GM10248 (cell line): Measurements from ENCODE around the gene MARS1.
A peak's percentile ranks its signal among the peaks of the same experiment; 100 is the strongest.

Experiments
- CTCF ChIA-PET: fragments of 300-600 bp; sonication (Branson Sonifier 250); formaldehyde crosslinking; extraction: SDS; loops from one replicate; lab custom pipeline; 2021; ENCODE audit warnings: antibody characterized with exemption; lab: Yijun Ruan, JAX
- POLR2A ChIA-PET: fragments of 350-650 bp; sonication (Branson Sonifier 250); formaldehyde crosslinking; extraction: SDS; loops from one replicate; lab custom pipeline; 2020; ENCODE audit warnings: antibody characterized with exemption; lab: Yijun Ruan, JAX
- DNase-seq: peaks from one replicate; pipeline ENCODE4 v3.0.0; 2012; ENCODE audit errors: extremely low spot score
- CTCF ChIP-seq: IDR thresholded peaks from 2 replicates; pipeline ENCODE4 v1.5.1; 2012; ENCODE audit warnings: mild to moderate bottlenecking, low read depth; ENCODE audit errors: extremely low read depth, missing control alignments, control extremely low read depth

MARS1 gene

DNA sequence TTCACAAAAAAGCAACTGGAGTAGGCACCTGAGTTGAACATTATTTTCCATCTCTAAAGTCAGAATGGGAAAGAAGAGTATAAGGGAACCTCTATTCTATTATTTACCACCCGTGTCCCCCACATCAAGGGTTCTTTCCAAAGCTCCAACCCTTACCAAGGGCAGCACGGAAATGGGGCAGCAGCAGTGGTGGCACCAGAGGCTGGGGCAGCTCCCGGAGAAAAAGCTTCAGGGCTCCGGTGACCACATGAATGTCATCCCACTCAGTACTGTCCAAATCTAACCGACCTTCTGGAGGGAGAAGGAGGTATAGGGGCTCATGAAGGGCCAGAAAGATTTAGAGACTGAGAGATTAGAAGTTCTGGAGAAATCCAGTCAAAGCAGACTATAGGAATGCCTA lies 14.0 kb upstream of the MARS1 start:
- ChIA-PET POLR2A (interaction anchor here (1.3 kb wide), 1 partner anchor 8 kb away, joined by 3 read pairs; no protein-coding TSS in a partner anchor), CTCF (interaction anchor here (1.6 to 11.0 kb wide), 3 partner anchors 11 to 235 kb away, joined by 3 to 171 read pairs (median 72); partner anchors contain the start of genes GLI1 and INHBE)
- DNase-seq, result no peak
- TF ChIP-seq CTCF, result no peak

GRCh38 chr12:57474430-57474829 lies 13.4 kb upstream of the MARS1 start:
- no peak for TF ChIP-seq CTCF
- POLR2A ChIA-PET, result interaction anchor here (1.3 kb wide), 1 partner anchor 9 kb away, joined by 3 read pairs; no protein-coding TSS in a partner anchor
- no peak for DNase-seq
- CTCF ChIA-PET, result interaction anchor here (0.7 to 11.0 kb wide), 4 partner anchors 12 to 235 kb away, joined by 3 to 171 read pairs (median 38); partner anchors contain the start of genes GLI1 and INHBE

DNA sequence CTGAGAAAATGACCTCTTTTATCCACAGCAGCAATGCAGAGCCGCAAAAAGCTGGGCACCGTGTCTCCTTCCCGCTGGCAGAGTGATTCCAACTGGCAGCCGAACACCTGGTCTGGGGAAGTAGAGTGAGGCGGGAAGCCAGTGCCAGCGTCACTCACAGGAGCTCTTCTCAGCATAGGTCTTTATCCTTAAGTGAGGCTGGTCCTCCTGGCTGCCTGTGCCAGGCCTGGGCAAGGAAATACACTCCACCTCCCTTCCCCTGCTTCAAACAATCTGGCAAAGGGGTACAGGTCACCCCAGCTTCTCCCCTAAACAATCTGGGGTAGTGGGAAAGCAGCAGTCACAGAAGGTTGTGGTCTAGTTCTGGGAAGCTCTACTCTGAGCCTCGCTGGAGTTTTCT lies 13.0 kb upstream of the MARS1 start:
- no peak for TF ChIP-seq CTCF
- DNase-seq, result no peak
- ChIA-PET CTCF (interaction anchor here (0.7 to 11.0 kb wide), 5 partner anchors 12 to 236 kb away, joined by 3 to 171 read pairs (median 4); partner anchors contain the start of genes GLI1 and INHBE), POLR2A (interaction anchor here (1.3 kb wide), 1 partner anchor 9 kb away, joined by 3 read pairs; no protein-coding TSS in a partner anchor)

DNA sequence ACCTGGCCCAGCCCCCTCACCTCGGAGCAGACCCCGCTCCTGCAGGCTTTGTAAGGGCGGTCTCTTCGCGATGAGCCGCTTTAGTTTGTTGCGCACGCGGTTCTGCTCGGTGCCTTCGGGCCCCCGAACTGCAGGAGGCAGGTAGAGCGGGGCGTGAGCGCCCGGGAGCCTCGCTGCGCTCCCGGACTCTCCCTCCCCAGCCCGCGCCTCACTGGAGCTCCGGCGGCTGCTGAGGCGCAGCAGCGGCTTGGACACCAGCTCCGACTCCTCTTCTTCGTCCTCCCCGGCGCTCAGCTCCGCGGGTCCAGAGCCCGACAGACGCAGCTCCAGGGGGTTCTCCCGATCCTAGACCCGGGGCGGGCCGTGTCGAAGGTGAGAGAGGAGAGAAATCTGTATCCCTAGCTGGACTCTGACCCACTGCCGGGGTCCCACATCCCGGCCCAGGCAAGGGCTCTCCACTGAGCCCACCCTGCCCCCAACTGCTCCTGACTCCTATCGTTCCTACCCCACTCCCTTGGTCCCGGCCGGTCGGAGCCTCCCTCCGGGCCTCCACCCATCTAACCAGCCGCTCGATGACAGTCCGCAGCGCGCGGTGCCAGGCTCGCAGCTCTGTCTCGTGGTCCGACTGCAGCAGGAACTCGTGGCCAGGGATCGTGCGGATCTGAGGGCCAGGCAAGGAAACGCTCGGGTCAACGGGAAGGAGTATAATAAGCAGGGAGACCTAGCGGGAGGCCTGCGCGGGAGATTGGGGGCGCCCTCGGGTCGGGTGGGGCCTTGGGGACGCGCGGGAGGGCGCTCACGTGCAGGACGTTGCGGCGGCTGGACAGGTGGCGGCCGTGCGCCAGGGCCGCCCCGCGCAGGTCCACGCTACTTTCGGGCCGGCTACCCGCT lies 12.4 kb upstream of the MARS1 start:
- CTCF ChIA-PET, result interaction anchor here (1.0 to 11.0 kb wide), 6 partner anchors 12 to 236 kb away, joined by 3 to 171 read pairs (median 4); partner anchors contain the start of genes GLI1 and INHBE
- no peak for TF ChIP-seq CTCF
- POLR2A ChIA-PET, result no interaction called here
- peak; percentile 34 for DNase-seq

DNA sequence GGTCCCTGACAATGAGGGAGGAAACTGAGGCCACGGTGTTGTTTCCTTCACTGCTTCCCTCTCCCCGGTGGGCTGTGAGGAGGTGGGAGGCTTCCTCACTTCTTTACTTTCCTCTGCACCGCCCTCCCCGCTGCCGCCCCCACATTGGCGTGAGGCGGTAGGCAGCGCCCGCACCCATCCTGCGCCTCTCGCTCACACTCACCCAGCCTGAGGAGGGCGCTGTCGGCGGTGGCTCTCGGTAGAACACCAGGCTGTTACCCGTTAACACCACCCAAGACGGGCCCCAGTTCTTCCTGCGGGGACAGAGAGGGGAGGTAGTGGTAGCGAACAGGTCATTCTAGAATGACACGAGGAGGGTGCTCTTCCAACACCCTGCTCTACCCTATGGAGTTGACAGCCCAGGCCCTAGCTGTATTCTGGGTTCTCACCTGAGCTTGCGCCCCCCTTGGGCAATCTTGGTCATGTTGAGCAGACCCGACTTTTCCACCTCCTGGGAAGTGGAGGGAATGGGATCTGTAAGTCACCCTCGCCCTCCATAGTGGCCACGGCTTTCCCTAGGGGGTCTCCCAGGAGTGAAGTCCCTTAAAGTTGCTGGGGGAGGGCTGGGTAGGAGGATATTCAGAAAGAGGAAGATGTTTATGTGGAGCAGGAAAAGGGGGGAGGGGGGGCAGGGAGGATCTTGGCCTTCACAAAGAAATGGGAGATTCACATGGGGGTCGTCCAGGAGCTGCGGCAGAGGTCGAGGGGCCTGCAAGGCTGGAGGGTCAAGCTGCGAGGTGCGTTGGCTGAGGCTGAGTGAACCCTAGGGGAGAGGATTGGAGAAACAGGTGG lies 11.5 kb upstream of the MARS1 start:
- TF ChIP-seq CTCF, result peak; percentile 54
- ChIA-PET POLR2A (interaction anchor here (0.6 to 1.4 kb wide), 2 partner anchors 44 to 1374 kb away, joined by 5 to 6 read pairs; partner anchors contain the start of gene DDIT3), CTCF (interaction anchor here (1.0 to 11.0 kb wide), 7 partner anchors 11 to 237 kb away, joined by 3 to 171 read pairs (median 3); partner anchors contain the start of genes GLI1 and INHBE)
- peak; percentile 77 for DNase-seq
